Loucy (cell line): ENCODE results near the gene TM7SF3.

Source experiments
- H2AFZ ChIP-seq: fragments of 200-600 bp; sonication (generic); 2 replicates; pipeline ENCODE4 v1.6.0; 2016; ENCODE audit warnings: antibody characterized with exemption, mild to moderate bottlenecking, low read length, moderate library complexity
- H3F3A ChIP-seq: fragments of 200-600 bp; 2 replicates; pipeline ENCODE4 v1.6.0; 2016; ENCODE audit warnings: antibody characterized with exemption, low read depth, mild to moderate bottlenecking
- H3K27me3 ChIP-seq: fragments of 200-600 bp; sonication (generic); 2 replicates; pipeline ENCODE4 v1.6.1; 2014; ENCODE audit warnings: low read length, mild to moderate bottlenecking; ENCODE audit not compliant: insufficient read depth, poor library complexity, severe bottlenecking
- H3K36me3 ChIP-seq: fragments of 200-600 bp; sonication (generic); 2 replicates; pipeline ENCODE4 v1.6.1; 2016; ENCODE audit warnings: low read length; ENCODE audit not compliant: insufficient read depth
- H3K4me1 ChIP-seq: fragments of 200-600 bp; sonication (generic); 2 replicates; pipeline ENCODE4 v1.5.1; 2014; ENCODE audit warnings: low read length, mild to moderate bottlenecking; ENCODE audit not compliant: insufficient read depth, poor library complexity, severe bottlenecking
- H3K4me2 ChIP-seq: fragments of 200-600 bp; sonication (generic); 2 replicates; pipeline ENCODE4 v1.6.0; 2014; ENCODE audit warnings: antibody characterized with exemption, low read length, low read depth, mild to moderate bottlenecking; ENCODE audit not compliant: poor library complexity, severe bottlenecking
- H3K4me3 ChIP-seq: fragments of 200-600 bp; sonication (generic); 2 replicates; pipeline ENCODE4 v1.5.1; 2014; ENCODE audit warnings: low read length, mild to moderate bottlenecking, mixed read lengths; ENCODE audit not compliant: poor library complexity, severe bottlenecking
- H3K79me2 ChIP-seq: fragments of 200-600 bp; sonication (generic); 2 replicates; pipeline ENCODE4 v1.6.1; 2014; ENCODE audit warnings: low read length; ENCODE audit not compliant: insufficient read depth
- H3K9ac ChIP-seq: fragments of 200-600 bp; sonication (generic); 2 replicates; pipeline ENCODE4 v1.6.0; 2014; ENCODE audit warnings: mild to moderate bottlenecking, low read depth, low read length, moderate library complexity; ENCODE audit not compliant: poor library complexity, severe bottlenecking
- H3K9me2 ChIP-seq: fragments of 200-600 bp; sonication (generic); replicated peaks from 2 replicates; pipeline ENCODE4 v1.6.1; 2016; ENCODE audit warnings: low read depth, low read length, mixed read lengths
- H3K9me3 ChIP-seq: fragments of 200-600 bp; sonication (generic); 2 replicates; pipeline ENCODE4 v1.6.1; 2014; ENCODE audit warnings: mild to moderate bottlenecking, antibody characterized with exemption, low read length, low read depth; ENCODE audit not compliant: insufficient read depth
- H4K20me1 ChIP-seq: fragments of 200-600 bp; sonication (generic); 2 replicates; pipeline ENCODE4 v1.6.0; 2014; ENCODE audit warnings: antibody characterized with exemption, low read length, mild to moderate bottlenecking; ENCODE audit not compliant: insufficient read depth, poor library complexity, severe bottlenecking
- EZH2phosphoT487 ChIP-seq: fragments of 200-600 bp; IDR thresholded peaks from 2 replicates; pipeline ENCODE4 v1.6.1; 2018; ENCODE audit warnings: antibody characterized with exemption, mild to moderate bottlenecking, moderate library complexity, borderline replicate concordance
- TF ChIP-seq, protein P1 (sequence below): fragments of 200-600 bp; sonication (generic); conservative IDR thresholded peaks from 2 replicates; pipeline ENCODE4 v1.5.1; 2014; ENCODE audit warnings: mild to moderate bottlenecking, antibody characterized with exemption, low read length

TM7SF3 gene

GRCh38 chr12:27006797-27007467 lies 7.3 kb downstream of the TM7SF3 start:
- no peaks in the 10 kb centered on the region for H3K9me3 ChIP-seq
- H3F3A ChIP-seq: no peaks in the 10 kb centered on the region
- TF ChIP-seq, protein P1, sequence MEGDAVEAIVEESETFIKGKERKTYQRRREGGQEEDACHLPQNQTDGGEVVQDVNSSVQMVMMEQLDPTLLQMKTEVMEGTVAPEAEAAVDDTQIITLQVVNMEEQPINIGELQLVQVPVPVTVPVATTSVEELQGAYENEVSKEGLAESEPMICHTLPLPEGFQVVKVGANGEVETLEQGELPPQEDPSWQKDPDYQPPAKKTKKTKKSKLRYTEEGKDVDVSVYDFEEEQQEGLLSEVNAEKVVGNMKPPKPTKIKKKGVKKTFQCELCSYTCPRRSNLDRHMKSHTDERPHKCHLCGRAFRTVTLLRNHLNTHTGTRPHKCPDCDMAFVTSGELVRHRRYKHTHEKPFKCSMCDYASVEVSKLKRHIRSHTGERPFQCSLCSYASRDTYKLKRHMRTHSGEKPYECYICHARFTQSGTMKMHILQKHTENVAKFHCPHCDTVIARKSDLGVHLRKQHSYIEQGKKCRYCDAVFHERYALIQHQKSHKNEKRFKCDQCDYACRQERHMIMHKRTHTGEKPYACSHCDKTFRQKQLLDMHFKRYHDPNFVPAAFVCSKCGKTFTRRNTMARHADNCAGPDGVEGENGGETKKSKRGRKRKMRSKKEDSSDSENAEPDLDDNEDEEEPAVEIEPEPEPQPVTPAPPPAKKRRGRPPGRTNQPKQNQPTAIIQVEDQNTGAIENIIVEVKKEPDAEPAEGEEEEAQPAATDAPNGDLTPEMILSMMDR: no peak
- no peak for TF ChIP-seq EZH2phosphoT487
- H3K9me2 ChIP-seq: no peaks in the 10 kb centered on the region
- peaks cover 100% of the 10 kb centered on the region for H3K79me2 ChIP-seq
- no peak overlapping the region for H3K9ac ChIP-seq
- peaks cover 41% of the 10 kb centered on the region for H4K20me1 ChIP-seq
- H3K4me1 ChIP-seq: peaks cover 86% of the 10 kb centered on the region
- H2AFZ ChIP-seq: no peak overlapping the region
- H3K36me3 ChIP-seq: no peaks in the 10 kb centered on the region
- H3K27me3 ChIP-seq: no peaks in the 10 kb centered on the region
- H3K4me2 ChIP-seq: peak overlapping the region; percentile 99
- H3K4me3 ChIP-seq: peak overlapping the region; percentile 92

- H2AFZ ChIP-seq: no peak overlapping the region
- no peaks in the 10 kb centered on the region for H3K9me3 ChIP-seq
- TF ChIP-seq EZH2phosphoT487: no peak
- TF ChIP-seq, protein P1: no peak
- H4K20me1 ChIP-seq: peaks cover 27% of the 10 kb centered on the region
- H3K4me1 ChIP-seq: peaks cover 86% of the 10 kb centered on the region
- no peak overlapping the region for H3K4me3 ChIP-seq
- no peaks in the 10 kb centered on the region for H3K9me2 ChIP-seq
- no peak overlapping the region for H3K9ac ChIP-seq
- peaks cover 88% of the 10 kb centered on the region for H3K79me2 ChIP-seq
- H3F3A ChIP-seq: peaks cover 9% of the 10 kb centered on the region; the same call in 1 of the 2 replicates
- H3K4me2 ChIP-seq: peak overlapping the region; percentile 36
- no peaks in the 10 kb centered on the region for H3K27me3 ChIP-seq
- no peaks in the 10 kb centered on the region for H3K36me3 ChIP-seq
These were observed 8.7 kb downstream of the TM7SF3 start for GRCh38 chr12:27005495-27005894.

DNA sequence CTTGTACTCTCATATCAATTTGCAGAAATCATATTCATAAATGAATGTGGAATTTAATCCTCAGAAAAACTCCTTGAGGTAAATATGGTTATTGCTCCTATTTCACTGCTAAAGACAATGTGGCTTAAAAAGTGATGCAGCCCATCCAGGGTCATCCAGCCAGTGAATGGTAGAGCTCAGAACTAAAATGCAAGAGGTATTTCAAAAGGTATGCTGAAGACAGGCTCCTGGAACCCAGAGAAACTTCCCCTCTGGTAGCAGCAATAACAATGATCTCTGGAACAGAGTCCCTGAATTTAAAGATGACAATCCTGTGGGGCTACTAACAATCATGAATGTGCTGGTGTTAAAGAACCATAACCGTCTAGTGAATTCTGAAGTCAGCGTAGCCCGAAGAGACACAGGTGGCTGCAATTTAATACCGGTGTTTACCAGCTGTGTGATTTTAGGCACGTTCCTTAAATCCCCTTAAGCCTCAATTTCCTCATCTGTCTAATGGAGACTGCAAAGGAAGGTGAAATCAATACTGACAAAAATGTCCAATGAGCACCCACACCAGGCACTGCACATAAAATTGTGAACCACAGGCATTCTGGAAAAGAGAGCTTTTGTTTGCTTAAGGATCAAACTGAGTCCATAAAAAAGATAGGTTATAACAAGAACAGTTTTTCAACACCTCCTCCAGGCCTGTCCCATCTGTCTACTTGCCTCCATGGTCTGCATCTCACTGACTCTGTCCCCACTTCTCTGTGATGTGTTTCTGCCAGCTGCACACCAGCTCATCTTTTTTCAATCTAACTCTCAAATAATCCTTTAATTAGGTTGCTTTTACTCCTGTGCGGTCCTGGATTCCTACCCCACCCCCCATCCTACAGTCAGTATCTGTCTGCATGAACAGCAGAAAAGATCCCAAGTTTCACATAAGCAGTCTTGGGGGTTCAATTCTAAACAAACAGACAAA lies 10.5 kb downstream of the TM7SF3 start:
- Histone ChIP-seq H3F3A (peaks cover 9% of the 10 kb centered on the region; the same call in 1 of the 2 replicates), H3K4me1 (peaks cover 76% of the 10 kb centered on the region), H3K9me3 (no peaks in the 10 kb centered on the region), H3K4me3 (no peak overlapping the region), H3K79me2 (peaks cover 84% of the 10 kb centered on the region), H2AFZ (no peak overlapping the region), H4K20me1 (peaks cover 11% of the 10 kb centered on the region), H3K4me2 (peak overlapping the region; percentile 36), H3K9ac (peak overlapping the region; percentile 35), H3K36me3 (peaks cover 10% of the 10 kb centered on the region), H3K27me3 (no peaks in the 10 kb centered on the region), H3K9me2 (no peaks in the 10 kb centered on the region)
- TF ChIP-seq, protein P1: no peak
- TF ChIP-seq EZH2phosphoT487: no peak
